Activated CD8-positive, alpha-beta memory T cell treated with anti-CD3 and anti-CD28 coated beads, Interleukin-2, amount 50 U/mL, for 24 hours (primary cell): ENCODE data around the gene KCNH2.

Experiments
- DNase-seq: peaks from one replicate; pipeline ENCODE4 v3.0.0-alpha.2; 2020; ENCODE audit errors: extremely low read depth

KCNH2 gene

DNA sequence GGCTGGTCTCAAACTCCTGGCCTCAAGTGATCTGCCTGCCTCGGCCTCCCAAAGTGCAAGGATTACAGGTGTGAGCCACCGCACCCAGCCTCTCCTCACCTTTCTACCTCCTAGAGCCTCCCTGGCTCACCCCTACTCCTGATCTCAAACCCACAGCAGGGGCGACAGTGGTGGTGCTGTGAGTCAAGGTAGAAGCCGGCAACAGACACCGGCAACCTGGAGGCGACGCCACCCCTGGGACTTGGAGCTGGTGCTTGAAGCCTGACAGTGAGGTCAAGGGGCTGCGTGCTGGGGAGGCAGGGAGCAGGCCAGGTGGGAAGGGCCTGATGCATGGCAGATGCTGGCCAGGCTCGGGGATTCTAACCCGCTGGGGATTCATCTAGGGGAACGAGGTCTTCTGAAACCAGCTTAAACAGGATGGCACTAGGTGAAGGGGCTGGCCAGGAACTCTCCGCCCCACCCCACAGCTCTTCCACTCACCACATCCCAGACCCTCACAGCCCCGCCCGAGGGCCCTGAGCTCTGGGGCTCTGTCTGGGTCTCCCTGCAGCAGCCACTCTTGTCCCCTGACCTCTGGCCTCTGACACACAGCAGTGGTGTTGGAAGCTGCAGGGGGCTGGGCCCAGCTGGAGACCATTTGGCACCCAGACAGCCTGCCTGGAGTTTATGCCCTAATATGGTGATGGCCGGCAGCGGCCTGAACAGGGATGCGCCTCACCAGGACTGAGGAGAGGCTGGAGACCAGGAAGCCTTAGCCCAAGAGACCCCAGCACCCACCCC, 16.4 kb downstream of the KCNH2 start:
- DNase-seq, result no peak

DNA sequence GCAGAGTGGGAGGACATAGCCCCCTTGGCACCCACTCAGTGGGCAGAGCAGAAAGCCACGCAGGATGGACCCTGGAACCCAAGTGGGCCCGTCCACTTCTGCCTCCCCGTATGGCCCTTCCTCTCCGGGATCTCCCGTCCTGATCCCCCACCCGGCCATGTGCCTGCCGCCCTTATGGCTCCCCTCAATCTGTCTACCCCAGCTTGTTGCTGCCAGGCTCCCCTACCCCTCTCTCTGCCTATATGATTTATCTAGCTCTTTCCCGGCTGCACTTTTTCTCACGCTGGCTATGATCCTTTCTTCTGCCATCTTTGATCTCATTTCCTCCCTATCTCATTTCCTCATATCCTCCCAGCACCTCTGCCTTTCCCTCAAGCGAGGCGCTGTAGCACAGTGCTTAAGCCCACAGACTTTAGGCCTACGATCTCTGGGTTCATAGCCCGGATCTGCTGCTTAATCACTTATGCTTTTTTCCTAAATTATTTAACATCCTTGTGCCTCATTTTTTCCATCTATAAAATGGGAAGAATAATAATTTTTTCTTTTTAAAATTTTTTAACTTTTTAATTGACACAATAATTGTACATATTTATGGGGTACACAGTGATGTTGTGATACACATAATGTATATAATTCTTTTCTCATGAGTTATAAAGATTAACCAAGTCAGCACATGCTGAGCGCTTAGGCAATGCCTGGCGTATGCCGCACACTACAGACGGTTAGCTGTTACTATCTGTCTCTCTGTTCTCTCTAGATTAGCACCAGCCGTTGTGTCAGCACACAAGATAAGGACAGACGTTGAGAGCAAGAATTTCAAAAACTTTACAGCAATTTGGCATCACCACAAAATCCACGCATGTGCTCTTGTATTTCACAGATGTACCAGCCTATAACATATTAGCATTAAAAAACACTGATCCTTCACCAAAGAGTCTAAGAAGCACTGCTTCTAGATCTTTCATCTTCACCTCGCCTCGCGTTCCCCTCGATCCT, 18.1 kb downstream of the KCNH2 start:
- DNase-seq, result no peak

DNA sequence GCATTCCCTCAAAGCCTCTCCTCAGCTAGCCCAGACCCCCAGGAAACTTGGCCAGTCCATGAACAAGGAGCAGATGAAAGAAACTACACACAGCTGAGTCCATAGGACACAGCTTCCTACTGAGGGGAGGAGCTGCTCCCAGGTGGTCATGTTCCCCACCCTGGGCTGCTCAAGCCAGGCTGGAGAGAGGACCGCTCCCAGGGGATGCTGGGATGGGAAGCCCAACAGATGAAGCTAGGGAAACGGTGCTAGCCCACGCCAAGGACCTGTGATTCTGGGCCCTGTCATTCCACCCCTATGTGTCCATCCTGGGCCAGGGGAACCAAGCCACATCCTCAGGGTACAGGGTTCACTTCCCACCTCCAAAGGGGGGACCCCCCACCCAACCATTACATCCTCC, 19.0 kb downstream of the KCNH2 start:
- DNase-seq, result no peak

DNA sequence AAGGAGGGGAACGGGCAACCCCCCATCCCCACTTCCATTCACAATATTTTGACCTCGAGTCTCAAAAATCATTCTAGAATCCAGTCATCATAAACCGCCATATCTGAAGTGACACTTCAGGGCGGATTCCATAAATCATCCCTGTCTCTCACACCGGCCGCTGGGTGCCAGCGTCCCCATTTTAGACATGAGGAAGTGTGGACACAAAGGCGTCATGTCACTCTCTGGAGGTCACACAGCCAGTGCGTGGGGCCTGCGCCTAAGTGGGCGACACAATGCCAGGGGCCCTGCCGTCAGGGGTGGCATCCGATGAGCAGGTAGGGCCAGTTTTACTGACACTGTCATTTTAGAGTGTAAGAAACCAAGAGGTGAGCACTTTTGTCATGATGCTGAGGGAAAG, 19.5 kb downstream of the KCNH2 start:
- DNase-seq, result no peak

DNA sequence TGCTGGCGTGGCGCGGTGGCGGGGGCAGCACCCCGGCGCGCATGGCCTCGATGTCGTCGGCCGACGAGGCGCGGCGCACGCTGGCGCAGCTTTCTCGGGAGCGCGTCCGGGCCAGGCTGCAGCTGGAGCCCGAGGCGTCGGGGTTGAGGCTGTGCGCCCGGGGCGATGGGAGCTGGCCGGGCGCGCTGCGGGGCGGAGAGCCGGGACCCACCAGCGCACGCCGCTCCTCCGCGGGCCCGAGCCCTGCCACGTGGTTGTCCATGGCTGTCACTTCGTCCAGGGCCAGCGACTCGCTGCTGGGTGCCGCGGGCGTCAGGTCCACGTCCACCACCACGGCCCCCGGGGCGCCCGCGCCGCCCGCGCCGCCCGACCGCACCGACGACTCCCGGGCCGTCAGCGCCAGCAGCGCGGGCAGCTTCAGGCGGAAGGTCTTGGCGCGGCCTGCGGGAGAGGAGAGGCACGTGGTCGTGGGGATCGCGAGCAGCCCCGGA, 20.0 kb downstream of the KCNH2 start:
- DNase-seq, result no peak

DNA sequence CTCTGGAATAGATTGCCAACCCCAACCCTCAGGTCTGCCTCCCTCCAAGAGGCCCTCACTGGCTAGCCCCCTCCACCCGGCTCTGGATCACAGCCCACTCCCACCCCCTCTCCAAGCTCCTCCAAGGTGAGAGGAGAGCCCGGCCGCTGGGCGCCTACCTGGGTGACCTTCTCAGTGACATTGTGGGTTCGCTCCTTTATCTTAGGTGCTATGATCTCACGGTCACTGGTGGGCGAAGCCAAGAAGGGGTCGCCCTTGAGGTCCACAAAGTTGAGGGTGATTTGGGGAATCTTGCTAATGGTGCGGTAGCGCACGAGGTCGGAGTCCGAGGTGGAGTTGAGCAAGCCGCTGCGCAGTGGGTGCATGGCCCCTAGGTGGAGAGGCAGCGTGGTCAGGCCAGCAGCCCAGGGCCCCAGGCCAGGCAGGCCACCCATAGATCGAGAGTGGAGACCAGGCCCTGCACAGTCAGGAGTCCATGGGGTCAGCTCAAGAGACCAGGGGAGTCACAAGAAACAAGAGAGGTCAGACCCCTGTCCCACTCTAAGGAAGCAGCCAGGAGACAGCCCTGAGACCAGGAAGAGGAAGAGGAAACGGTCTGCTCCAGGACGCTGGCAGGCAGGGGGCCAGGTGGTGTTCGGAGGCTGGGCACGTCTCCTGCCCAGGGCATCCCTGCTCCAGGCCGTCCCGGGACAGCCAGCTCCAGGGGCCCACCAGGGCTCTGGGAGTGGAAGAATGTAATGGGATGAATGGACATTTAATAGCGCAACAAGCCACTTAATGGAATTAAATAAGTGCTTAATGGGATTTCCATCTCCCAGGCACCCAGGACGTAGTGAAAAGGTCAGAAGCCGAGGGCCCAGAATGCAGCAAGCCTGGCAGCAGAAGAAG, 20.7 kb downstream of the KCNH2 start:
- no peak for DNase-seq

DNA sequence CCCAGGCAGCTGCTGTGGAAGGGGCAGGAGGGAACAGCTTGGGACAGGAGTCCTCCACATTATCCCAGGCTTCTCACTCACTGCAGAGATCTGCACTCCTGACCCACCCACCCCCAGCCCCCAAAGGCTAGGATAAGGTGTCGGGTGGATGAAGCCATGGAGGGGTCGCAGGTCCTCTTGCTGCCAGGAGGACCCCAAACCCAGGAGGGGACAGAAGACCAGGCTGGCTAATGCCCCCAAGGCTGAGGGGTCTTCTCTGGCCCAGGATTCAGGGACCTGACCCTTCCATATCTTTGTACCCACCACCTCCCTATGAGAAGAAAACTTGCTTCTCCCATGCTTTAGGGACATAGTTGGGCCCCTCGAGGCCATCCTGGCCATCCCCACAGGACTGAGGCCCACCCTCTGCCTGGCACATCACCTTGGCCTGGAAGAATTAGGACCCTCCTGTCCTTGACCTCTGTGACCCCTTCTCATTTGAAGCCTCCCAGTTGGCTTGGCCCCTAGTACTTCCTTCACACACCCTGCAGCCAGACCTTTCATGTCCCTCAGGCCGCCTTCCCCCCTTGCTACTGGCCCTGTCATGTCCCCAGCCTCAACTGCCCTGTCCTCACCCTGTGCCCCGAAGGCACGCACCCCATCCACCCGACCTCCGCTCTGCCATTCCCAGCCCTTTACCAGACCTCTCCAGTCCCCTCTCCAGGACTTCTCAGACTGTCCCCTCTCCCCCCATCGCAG, 21.6 kb downstream of the KCNH2 start:
- DNase-seq, result no peak

DNA sequence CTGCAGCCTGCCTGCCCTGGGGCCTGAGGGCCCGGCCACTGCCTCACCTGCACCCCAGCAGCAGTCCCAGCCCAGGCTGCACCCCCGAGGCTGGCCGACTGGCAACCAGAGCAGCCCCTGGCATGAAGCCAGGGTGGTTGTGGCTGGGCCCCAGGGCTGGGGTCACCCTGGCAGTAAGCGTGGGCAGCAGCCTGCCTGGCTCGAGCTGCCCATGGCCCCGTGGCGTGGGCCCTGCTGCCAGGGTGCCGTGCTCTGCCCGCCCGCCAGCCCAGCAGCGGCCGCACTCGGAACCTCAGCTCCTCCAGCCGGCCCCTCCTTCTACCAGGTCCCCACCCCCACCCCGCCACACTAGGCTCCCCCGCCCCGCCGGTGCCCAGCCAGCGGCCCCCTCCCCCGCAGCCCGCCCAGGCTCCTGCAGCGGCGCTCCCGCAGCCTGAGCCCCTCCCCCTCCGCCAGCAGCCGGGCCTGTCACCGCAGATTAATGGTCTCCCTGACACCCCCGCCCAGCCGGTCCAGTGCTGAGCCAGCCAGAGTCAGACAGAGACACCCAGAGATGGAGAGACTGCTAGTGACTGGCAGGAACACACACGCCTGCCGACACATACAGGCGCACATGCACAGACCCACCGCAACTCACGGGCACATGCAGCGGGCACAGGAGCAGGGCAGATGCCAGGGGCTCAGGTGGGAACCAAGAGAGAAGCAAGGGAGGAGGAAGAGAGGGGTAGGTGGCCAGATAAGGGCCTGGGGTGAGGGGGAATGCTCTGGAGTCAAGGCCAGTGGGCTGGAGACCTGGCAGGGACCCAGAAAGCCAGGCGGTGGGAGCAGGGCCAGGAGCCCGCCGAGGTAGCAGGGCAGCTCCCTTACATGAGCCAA, 22.4 kb downstream of the KCNH2 start:
- DNase-seq, result no peak

DNA sequence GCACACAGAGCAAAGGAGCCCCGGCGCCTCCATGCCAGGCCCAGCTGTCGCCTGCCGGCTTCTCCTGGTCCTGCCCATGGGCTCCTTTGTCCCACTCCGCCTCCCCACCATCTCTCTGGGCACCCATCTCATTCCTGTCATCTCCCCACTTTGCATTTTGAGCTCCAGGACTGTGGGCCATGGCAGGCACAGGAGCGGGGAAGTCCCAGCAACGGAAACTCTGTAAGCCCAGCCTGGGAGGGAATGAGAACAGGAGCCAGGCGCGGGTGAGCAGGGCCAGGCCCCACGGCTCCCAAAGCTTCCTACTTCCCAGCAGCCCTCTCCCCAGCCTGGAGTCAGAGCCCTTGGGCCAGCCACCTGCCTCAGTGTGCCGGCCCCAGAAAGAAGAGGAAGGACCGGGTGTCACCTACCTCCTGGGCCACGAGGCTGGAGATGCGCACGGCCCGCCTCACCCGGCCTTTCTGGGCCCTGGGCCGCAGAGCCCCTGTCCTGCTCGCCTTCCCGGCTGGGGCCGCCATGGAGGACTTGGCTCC, 23.1 kb downstream of the KCNH2 start:
- DNase-seq, result no peak

DNA sequence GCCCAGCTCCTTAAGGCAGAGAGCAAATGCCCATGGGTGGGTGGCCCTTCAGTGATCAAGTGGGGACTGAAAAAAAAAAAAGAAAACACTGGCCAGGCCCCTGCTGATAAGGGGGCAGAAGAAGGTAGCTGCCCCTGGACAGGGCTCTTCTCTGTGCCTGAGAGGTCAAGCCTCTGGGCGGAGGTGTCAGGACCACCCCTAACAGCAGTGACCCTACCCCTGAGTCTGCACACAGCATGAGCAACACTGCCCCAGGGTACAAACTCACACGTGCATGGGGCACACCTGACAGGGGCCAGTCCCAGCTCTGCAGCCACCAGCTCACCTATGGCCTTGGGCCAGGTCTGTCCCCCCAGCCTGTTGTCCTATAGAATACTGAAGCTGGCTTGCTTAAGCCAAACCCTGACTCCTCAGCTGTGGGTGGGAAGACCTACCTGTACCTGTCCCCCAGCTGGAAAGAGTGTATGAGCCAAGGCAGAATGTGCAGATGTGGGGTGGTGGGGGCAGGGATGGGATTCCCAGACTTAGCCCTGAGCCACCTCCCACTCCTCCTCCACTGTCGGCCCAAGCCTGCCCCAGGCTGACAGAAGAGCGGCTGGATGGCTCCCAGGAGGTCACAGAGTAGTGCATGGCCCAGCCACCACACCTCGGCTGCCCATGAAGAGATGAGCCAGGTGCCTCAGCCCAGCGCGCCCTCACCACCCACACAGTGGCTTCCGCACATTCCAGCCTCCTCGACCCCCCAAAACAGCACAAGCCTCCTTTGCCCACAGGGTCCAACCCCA, 23.7 kb downstream of the KCNH2 start:
- DNase-seq, result no peak

DNA sequence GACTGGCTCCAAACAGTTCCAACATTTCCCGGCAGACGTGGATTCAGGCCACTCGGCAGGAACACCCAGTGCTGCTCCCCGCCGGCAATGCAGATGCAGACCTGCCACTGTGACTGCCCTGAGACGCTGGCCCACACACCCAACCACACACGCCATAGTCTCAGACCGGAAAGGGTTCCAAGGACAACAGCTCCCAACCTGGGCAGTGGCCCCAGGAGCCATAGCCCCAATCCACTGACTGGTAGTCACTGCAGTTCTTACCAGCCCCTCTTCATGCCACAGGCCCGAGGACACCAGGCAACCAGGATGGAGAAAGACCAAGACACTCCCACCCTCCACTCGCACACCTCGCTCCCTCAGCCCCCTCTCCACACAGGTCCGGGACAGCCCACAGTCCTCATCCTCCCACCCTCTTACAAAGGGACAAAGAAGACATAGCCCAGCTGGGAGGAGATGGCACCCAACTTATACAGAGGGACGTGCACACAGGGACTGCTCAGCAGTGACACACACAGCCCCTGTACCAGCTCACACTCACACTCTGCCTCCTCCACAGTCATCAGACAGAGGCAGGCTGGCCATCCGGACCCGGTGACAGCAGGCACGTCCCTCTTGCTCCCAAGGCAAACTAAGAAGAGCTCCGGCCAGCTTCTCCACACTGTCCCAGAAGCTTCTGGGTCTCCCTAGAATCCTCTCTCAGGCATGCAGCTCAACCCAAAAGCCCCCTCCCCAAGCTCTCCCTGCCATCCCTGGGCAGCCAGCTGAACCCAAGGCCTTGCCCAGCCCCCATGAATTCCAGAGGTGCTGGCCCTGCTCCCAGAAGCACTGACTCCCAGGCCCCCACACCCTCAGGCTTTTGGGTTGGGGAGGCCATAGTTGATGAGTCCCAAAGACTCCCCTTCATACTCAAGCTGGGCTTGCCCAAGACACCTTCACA, 24.8 kb downstream of the KCNH2 start:
- DNase-seq, result no peak

DNA sequence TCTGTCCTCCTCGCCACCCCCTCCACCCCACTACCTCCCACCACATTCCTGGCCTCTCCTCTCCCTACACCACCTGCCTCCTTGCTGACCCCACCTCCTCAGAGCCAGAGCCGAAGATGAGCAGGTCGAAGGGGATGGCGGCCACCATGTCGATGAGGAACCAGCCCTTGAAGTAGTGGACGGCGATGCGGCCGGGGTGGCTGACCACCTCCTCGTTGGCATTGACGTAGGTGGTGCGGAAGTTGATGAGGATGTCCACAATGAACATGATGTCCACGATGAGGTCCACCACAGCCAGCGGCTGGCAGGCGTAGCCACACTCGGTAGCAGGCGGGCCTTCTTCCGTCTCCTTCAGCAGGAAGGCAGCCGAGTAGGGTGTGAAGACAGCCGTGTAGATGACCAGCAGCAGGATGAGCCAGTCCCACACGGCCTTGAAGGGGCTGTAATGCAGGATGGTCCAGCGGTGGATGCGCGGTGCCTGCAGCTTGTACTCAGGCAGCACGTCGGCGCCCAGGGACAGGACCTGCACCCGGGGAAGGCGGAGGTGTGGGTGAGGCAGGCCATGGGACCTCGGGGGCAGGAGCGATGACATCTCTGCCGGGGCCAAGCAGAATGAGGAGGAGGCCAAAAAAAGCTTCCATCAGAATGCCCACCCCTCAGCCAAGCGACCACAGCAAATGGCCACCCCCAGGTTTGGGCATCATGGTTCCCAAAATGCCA, 25.6 kb downstream of the KCNH2 start:
- no peak for DNase-seq

DNA sequence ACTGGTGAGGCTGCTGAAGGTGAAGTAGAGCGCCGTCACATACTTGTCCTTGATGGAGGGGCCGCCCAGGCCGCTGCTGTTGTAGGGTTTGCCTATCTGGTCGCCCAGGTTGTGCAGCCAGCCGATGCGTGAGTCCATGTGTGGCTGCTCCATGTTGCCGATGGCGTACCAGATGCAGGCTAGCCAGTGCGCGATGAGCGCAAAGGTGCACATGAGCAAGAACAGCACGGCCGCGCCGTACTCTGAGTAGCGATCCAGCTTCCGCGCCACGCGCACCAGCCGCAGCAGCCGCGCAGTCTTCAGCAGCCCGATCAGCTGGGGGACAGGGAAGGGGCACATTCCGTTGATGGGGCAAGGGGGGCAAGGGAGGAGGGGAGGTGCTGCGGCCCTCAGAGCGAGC, 26.6 kb downstream of the KCNH2 start:
- DNase-seq, result no peak

DNA sequence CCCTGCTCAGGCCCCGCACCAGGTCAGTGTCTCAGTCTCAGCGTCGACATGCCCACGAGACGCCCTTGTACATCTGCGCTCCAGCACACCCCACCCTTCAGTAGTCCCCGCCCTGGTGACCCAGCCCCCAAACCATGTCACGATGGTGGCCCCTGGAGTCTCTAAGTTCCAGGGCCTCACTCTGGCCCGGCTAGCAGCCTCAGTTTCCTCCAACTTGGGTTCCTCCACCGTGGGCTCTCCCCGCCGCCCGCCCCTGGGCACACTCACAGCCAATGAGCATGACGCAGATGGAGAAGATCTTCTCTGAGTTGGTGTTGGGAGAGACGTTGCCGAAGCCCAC, 27.0 kb downstream of the KCNH2 start:
- DNase-seq, result no peak

DNA sequence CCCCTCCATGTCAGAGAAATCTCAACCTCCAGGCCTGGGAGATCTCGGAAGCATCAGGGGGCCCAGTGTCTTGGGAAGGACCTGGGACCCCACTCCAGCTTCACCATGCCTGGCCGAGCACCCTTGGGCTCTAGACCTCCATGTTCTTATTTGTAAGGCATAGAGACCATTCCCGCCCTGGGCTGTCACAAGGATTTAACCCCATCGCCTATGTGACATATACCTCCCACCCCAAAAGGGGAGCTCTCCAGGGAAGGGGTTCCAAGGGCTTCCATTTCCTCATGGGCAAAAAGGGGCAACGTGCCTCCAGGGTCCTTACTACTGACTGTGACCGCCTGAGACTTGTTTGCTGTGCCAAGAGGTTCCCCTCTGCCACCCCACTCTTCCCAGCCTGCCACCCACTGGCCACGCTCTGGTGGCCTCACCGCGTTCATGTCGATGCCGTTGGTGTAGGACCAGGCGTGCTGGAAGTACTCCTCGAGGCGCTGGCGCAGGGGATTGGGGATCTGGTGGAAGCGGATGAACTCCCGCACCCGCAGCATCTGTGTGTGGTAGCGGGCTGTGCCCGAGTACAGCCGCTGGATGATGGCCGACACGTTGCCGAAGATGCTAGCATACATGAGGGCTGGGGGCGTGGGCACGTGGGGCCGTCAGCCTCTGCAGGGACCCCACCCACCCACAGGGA, 27.5 kb downstream of the KCNH2 start:
- no peak for DNase-seq

DNA sequence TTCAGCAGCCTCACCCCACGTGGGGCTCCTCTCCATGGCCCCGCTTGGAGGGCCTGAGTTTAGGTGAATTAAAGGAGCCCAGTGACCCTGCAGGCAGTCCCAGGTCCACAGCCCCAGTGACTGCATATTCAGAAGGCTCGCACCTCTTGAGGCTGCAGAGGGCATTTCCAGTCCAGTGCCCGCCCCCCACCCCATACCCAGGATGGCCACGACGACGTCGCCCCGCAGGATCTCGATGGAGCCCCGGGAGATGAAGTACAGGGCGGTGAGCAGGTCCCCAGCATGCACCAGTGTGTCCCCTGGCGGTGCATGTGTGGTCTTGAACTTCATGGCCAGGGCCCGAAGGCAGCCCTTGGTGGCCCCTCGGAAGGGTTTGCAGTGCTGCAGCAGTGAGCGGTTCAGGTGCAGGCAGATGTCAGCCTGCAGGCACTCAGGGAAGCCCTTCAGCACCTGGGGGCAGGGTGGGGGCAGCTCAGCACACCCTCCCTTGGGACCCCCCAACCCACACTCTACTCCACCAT, 28.1 kb downstream of the KCNH2 start:
- no peak for DNase-seq
